Lower leg skin (tissue), 3 donors: ENCODE results near the gene DRD3.

Experiments
- CTCF ChIP-seq, 3 donors: fragments of 450-650 bp; IDR thresholded peaks; one replicate each; pipeline ENCODE4 v1.5.1; 2016; ENCODE audit warnings: antibody characterized with exemption in 3 of 3, mild to moderate bottlenecking in 3 of 3, moderate library complexity in 2 of 3
- POLR2A ChIP-seq, 2 donors: fragments of 450-650 bp; IDR thresholded peaks; one replicate each; pipeline ENCODE4 v1.6.1; 2016 to 2017; ENCODE audit warnings: antibody characterized with exemption in 2 of 2, mild to moderate bottlenecking in 1 of 2, moderate library complexity in 1 of 2

GRCh38 chr3:114143817-114144216 is 35.0 kb downstream of the DRD3 start:
- no peak for TF ChIP-seq CTCF (IDR thresholded peaks at IDR 0.05)
- no peak for TF ChIP-seq POLR2A (IDR thresholded peaks at IDR 0.05)
